GM12878 (cell line): ENCODE data around the gene EEF2. TPM values are rescaled to one million over a fixed set of nuclear protein-coding genes. Genes with fewer than 3 reads are reported as not detected.
A peak's percentile ranks its signal among the peaks of the same experiment; 100 is the strongest.

ENCODE experiments used
- ATAC-seq: fragments of 200-7000 bp; cut with Tn5 transposase; 3 replicates; pipeline ENCODE4 v1.9.1; 2020; ENCODE audit warnings: mild to moderate bottlenecking, moderate library complexity
- BruUV-seq: library from RNA; stranded (reverse); fragments of 400-500 nt; replicated peaks from 2 replicates; lab custom pipeline; 2021; lab: Mats Ljungman, UMichigan
- CTCF ChIA-PET: fragments of 300-600 bp; sonication (Branson Sonifier 250); formaldehyde crosslinking; extraction: SDS; loops from one replicate; lab custom pipeline; 2021; ENCODE audit warnings: inconsistent platforms; lab: Yijun Ruan, JAX
- POLR2A ChIA-PET: fragments of 350-600 bp; formaldehyde crosslinking; extraction: SDS; loops from one replicate; lab custom pipeline; 2021; ENCODE audit warnings: inconsistent platforms; lab: Charles Lee
- RAD21 ChIA-PET: fragments of 300-600 bp; sonication (Branson Sonifier 250); formaldehyde crosslinking; loops from one replicate; lab custom pipeline; 2023; ENCODE audit warnings: antibody characterized with exemption; ENCODE audit not compliant: unreplicated experiment; lab: Charles Lee
- SMC1A ChIA-PET: fragments of 300-600 bp; sonication (Branson Sonifier 250); formaldehyde crosslinking; loops from one replicate; lab custom pipeline; 2023; ENCODE audit not compliant: unreplicated experiment, uncharacterized antibody; lab: Charles Lee
- DNase-seq: peaks from one replicate; pipeline ENCODE4 v3.0.0-alpha.2; 2011; ENCODE audit warnings: low read depth, low spot score
- FAIRE-seq: peaks from 3 replicates; lab custom pipeline; 2011; peaks lifted over from hg19 to GRCh38; lab: Jason Lieb, UNC
- H2AFZ ChIP-seq: 2 replicates; pipeline ENCODE4 v1.6.0; 2011; ENCODE audit warnings: low read depth, low read length, control low read depth; ENCODE audit not compliant: control insufficient read depth
- H3K27ac ChIP-seq: 2 replicates; pipeline ENCODE4 v1.5.1; 2011; ENCODE audit warnings: control low read depth; ENCODE audit not compliant: control insufficient read depth, insufficient read depth
- H3K27me3 ChIP-seq, 2 experiments: replicated peaks in 1 of 2; 2 replicates each; pipeline versions ENCODE4 v1.6.0 to v1.6.1; 2011; ENCODE audit warnings: low read length in 1 of 2; ENCODE audit not compliant: control insufficient read depth in 2 of 2, insufficient read depth in 2 of 2
- H3K36me3 ChIP-seq, 2 experiments: 2 replicates each; pipeline ENCODE4 v1.5.1; 2011; ENCODE audit warnings: low read length in 1 of 2; ENCODE audit not compliant: control insufficient read depth in 2 of 2, insufficient read depth in 2 of 2
- H3K4me1 ChIP-seq: 2 replicates; pipeline ENCODE4 v1.6.1; 2011; ENCODE audit warnings: mild to moderate bottlenecking, low read length, moderate library complexity, mixed read lengths; ENCODE audit not compliant: control insufficient read depth, insufficient read depth
- H3K4me2 ChIP-seq: 2 replicates; pipeline ENCODE4 v1.6.0; 2011; ENCODE audit warnings: control low read depth; ENCODE audit not compliant: control insufficient read depth, insufficient read depth
- H3K4me3 ChIP-seq: fragments of 200-600 bp; sonication (generic); 2 replicates; pipeline ENCODE4 v1.5.1; 2016
- H3K79me2 ChIP-seq: 2 replicates; pipeline ENCODE4 v1.6.0; 2011; ENCODE audit warnings: low read length; ENCODE audit not compliant: control insufficient read depth, insufficient read depth
- H3K9ac ChIP-seq: 2 replicates; pipeline ENCODE4 v1.8.0; 2011; ENCODE audit warnings: low read length, control low read depth, mixed read lengths; ENCODE audit not compliant: control insufficient read depth, insufficient read depth
- H3K9me3 ChIP-seq: replicated peaks from 3 replicates; pipeline ENCODE4 v1.5.1; 2011; ENCODE audit warnings: mild to moderate bottlenecking, low read length; ENCODE audit not compliant: control insufficient read depth, insufficient read depth
- H4K20me1 ChIP-seq: 2 replicates; pipeline ENCODE4 v1.6.0; 2011; ENCODE audit not compliant: control insufficient read depth, insufficient read depth
- BHLHE40 ChIP-seq, 2 experiments: fragments of 450-650 bp in 1 of 2; IDR thresholded peaks; 2 replicates each; pipeline ENCODE4 v1.6.1; 2011 to 2017; ENCODE audit warnings: low read depth in 2 of 2, borderline replicate concordance in 1 of 2, improper control_type of control experiment in 1 of 2, low read length in 1 of 2, mild to moderate bottlenecking in 1 of 2
- CTCF ChIP-seq, 3 experiments: IDR thresholded peaks in 2 of 3; conservative IDR thresholded peaks in 1 of 3; 2 replicates each; pipeline ENCODE4 v1.5.1; 2011; ENCODE audit warnings: low read depth in 3 of 3, low read length in 3 of 3, mild to moderate bottlenecking in 3 of 3, control low read depth in 2 of 3, moderate library complexity in 2 of 3, inconsistent platforms in 1 of 3, mixed read lengths in 1 of 3; ENCODE audit not compliant: control insufficient read depth in 2 of 3, insufficient read depth in 1 of 3; ENCODE audit errors: extremely low read depth in 1 of 3
- FOXM1 ChIP-seq: IDR thresholded peaks from 2 replicates; pipeline ENCODE4 v1.6.1; 2012; ENCODE audit warnings: low read depth, mild to moderate bottlenecking, inconsistent platforms, low read length, moderate library complexity
- IRF3 ChIP-seq: fragments of 450-650 bp; IDR thresholded peaks from 2 replicates; pipeline ENCODE4 v1.6.1; 2014; ENCODE audit warnings: mild to moderate bottlenecking
- IRF5 ChIP-seq: fragments of 450-650 bp; IDR thresholded peaks from 2 replicates; pipeline ENCODE4 v1.6.1; 2017; ENCODE audit warnings: borderline replicate concordance
- MYC ChIP-seq: IDR thresholded peaks from 2 replicates; pipeline ENCODE4 v1.6.1; 2011; ENCODE audit warnings: mild to moderate bottlenecking, low read length, moderate library complexity, inconsistent platforms; ENCODE audit not compliant: insufficient read depth, insufficient replicate concordance, insufficient read length, severe bottlenecking
- PML ChIP-seq: IDR thresholded peaks from 2 replicates; pipeline ENCODE4 v1.6.1; 2012; ENCODE audit warnings: low read length, inconsistent platforms
- POLR2A ChIP-seq: IDR thresholded peaks from 2 replicates; pipeline ENCODE4 v1.6.1; 2011; ENCODE audit warnings: low read depth, mild to moderate bottlenecking, low read length
- RFX5 ChIP-seq: IDR thresholded peaks from 2 replicates; pipeline ENCODE4 v1.6.1; 2011; ENCODE audit warnings: low read depth, low read length, improper control_type of control experiment
- SIN3A ChIP-seq: IDR thresholded peaks from 2 replicates; pipeline ENCODE4 v1.6.1; 2012; ENCODE audit warnings: low read depth, low read length, improper control_type of control experiment
- SPI1 ChIP-seq: IDR thresholded peaks from 2 replicates; pipeline ENCODE4 v1.6.1; 2011; ENCODE audit warnings: low read depth, mild to moderate bottlenecking, low read length, moderate library complexity, borderline replicate concordance; ENCODE audit not compliant: insufficient read depth
- SREBF2 ChIP-seq: IDR thresholded peaks from 2 replicates; pipeline ENCODE4 v1.6.1; 2012; ENCODE audit warnings: mild to moderate bottlenecking, low read length
- ZNF24 ChIP-seq: fragments of 450-650 bp; IDR thresholded peaks from 2 replicates; pipeline ENCODE4 v1.6.1; 2017; ENCODE audit warnings: antibody characterized with exemption, mild to moderate bottlenecking
- WGBS: methylation state at CpG from one replicate; pipeline ENCODE4 v1.1.6; 2016; ENCODE audit warnings: low lambda C conversion rate; ENCODE audit not compliant: insufficient replicate concordance, insufficient coverage; ENCODE audit errors: missing lambda C conversion rate; 5-methylcytosine and 5-hydroxymethylcytosine counted together
- in situ Hi-C: fragments of 300-500 bp; cut with MboI; formaldehyde crosslinking; loops from 9 replicates; pipeline ENCODE4 v1.14.3; 2018; ENCODE audit warnings: mixed read lengths
- intact Hi-C: fragments of 100-400 bp; cut with micrococcal nuclease; formaldehyde crosslinking; loops from one replicate; pipeline ENCODE4 v1.14.2; 2022; ENCODE audit not compliant: unreplicated experiment
- polyA plus RNA-seq, 11 experiments: library from polyadenylated mRNA; depleted of rRNA in 4 of 11; unstranded in 6 of 11; stranded (reverse) in 5 of 11; fragments of >200 nt; fragmentation: Nextera tagmentation in 4 of 11; fragmentation: Illumina TruSeq in 1 of 11; extraction: Ambion mirVana in 4 of 11; extraction: Trizol in 1 of 11; gene quantifications; 1 replicate in 1 of 11; 2 replicates in 10 of 11; pipeline versions ENCODE4 v1.2.1 to v1.2.3, GENCODE V29; 2011 to 2016; ENCODE audit warnings: inconsistent platforms in 2 of 11, missing spikeins in 2 of 11, low read depth in 1 of 11
- total RNA-seq, 4 experiments: library from RNA; depleted of rRNA in 3 of 4; stranded (reverse); fragments of >200 nt in 3 of 4; fragmentation: Illumina TruSeq in 1 of 4; extraction: Trizol in 1 of 4; gene quantifications; 2 replicates each; pipeline versions ENCODE4 v1.2.1 to v1.2.3, GENCODE V29; 2013 to 2021

The EEF2 gene
- total and polyA plus RNA-seq, 10 of the 15 experiments (the other 5 are each of a cell fraction or from before 2014, with no cell fraction given): 280 to 3,491 (median 1,305) TPM

GRCh38 chr19:4030981-4031380 lies 45.7 kb upstream of the EEF2 start:
- WGBS: 100% methylated on average over 7 of the region's 9 CpGs
- H3K4me2 ChIP-seq: no peak overlapping the region
- in situ Hi-C loops (no loop called here), intact Hi-C loops (no loop called here)
- no peaks in the 10 kb centered on the region for H3K79me2 ChIP-seq
- ATAC-seq: no peak
- H3K4me1 ChIP-seq: no peaks in the 10 kb centered on the region
- BruUV-seq: no TSS peak
- ChIA-PET SMC1A (no interaction called here), CTCF (no interaction called here), RAD21 (no interaction called here), POLR2A (no interaction called here)
- no peak for DNase-seq
- no peaks in the 10 kb centered on the region for H4K20me1 ChIP-seq
- no peak overlapping the region for H2AFZ ChIP-seq
- TF ChIP-seq POLR2A: 0 out of 2 replicates have a peak, but pooled peaks have one; percentile 28
- no peak for TF ChIP-seq SREBF2
- H3K27ac ChIP-seq: no peak overlapping the region
- no peak overlapping the region for H3K9ac ChIP-seq
- peaks cover 2% of the 10 kb centered on the region; the same call in 2 of the 3 replicates for H3K9me3 ChIP-seq
- FAIRE-seq: no peak
- no peaks in the 10 kb centered on the region for H3K27me3 ChIP-seq
- H3K4me3 ChIP-seq: no peak overlapping the region
- H3K36me3 ChIP-seq: peaks cover 0 to 12% of the 10 kb centered on the region in 2 experiments; a peak in 3 of 4 replicates

GRCh38 chr19:4030552-4030951 lies 45.3 kb upstream of the EEF2 start:
- 46% methylated on average over 6 of the region's 6 CpGs for WGBS
- no peak overlapping the region for H3K27ac ChIP-seq
- H3K4me3 ChIP-seq: no peak overlapping the region
- ATAC-seq (no peak), FAIRE-seq (no peak), DNase-seq (no peak)
- no peaks in the 10 kb centered on the region for H3K27me3 ChIP-seq
- BruUV-seq: no TSS peak
- H4K20me1 ChIP-seq: no peaks in the 10 kb centered on the region
- no peaks in the 10 kb centered on the region for H3K79me2 ChIP-seq
- peaks cover 0 to 10% of the 10 kb centered on the region in 2 experiments; a peak in 3 of 4 replicates for H3K36me3 ChIP-seq
- POLR2A ChIA-PET: no interaction called here
- CTCF ChIA-PET: no interaction called here
- intact Hi-C loops (no loop called here), in situ Hi-C loops (no loop called here)
- no peak overlapping the region for H3K4me2 ChIP-seq
- H3K4me1 ChIP-seq: no peaks in the 10 kb centered on the region
- H3K9me3 ChIP-seq: no peaks in the 10 kb centered on the region; the same call in 2 of the 3 replicates
- SMC1A ChIA-PET: no interaction called here
- no peak overlapping the region for H2AFZ ChIP-seq
- RAD21 ChIA-PET: no interaction called here
- H3K9ac ChIP-seq: no peak overlapping the region
- no peak for TF ChIP-seq IRF5
- no peak for TF ChIP-seq CTCF (IDR thresholded peaks at IDR 0.05 in 2 of 3, conservative IDR thresholded peaks at IDR 0.05 in 1 of 3; ENCODE audit: control insufficient read depth in 2 of 3, extremely low read depth in 1 of 3, insufficient read depth in 1 of 3, low read depth in 3 of 3, low read length in 3 of 3)
- no peak for TF ChIP-seq PML
- no peak for TF ChIP-seq MYC
- no peak for TF ChIP-seq FOXM1
- TF ChIP-seq SPI1: no peak
- no peak for TF ChIP-seq RFX5
- no peak for TF ChIP-seq ZNF24
- TF ChIP-seq SIN3A: no peak
- TF ChIP-seq BHLHE40 (IDR thresholded peaks at IDR 0.05; ENCODE audit: borderline replicate concordance in 1 of 2, low read depth in 2 of 2, low read length in 1 of 2): no peak
- no peak for TF ChIP-seq IRF3
